MCF 10A (cell line): ENCODE data around the gene C2CD4C. TPM values are rescaled to one million over a fixed set of nuclear protein-coding genes. Genes with fewer than 3 reads are reported as not detected.
A peak's percentile ranks its signal among the peaks of the same experiment; 100 is the strongest.
"Not testable (repeated sequence)": the region's sequence is repeated elsewhere in the genome, so short reads cannot be mapped to it uniquely, and the experiment has no call there.

Experiments
- BruUV-seq: library from RNA; stranded (reverse); fragments of 400-500 nt; replicated peaks from 2 replicates; lab custom pipeline; 2021; lab: Mats Ljungman, UMichigan
- CTCF ChIA-PET: fragments of 300-600 bp; sonication (Branson Sonifier 250); formaldehyde crosslinking; extraction: SDS; loops from one replicate; lab custom pipeline; 2021; ENCODE audit warnings: antibody characterized with exemption, inconsistent platforms; lab: Yijun Ruan, JAX
- POLR2A ChIA-PET: fragments of 300-600, 350-650 bp; sonication (Branson Sonifier 250); formaldehyde crosslinking; extraction: SDS; loops from one replicate; lab custom pipeline; 2020; ENCODE audit warnings: antibody characterized with exemption, inconsistent platforms; lab: Yijun Ruan, JAX
- DNase-seq: peaks from one replicate; pipeline ENCODE4 v3.0.0-alpha.2; 2018; ENCODE audit not compliant: unreplicated experiment
- H3K27ac Mint-ChIP-seq: one replicate; pipeline ENCODE4 v1.8.0; 2022; ENCODE audit warnings: mild to moderate bottlenecking, low read depth, mixed read lengths; ENCODE audit not compliant: unreplicated experiment
- H3K27me3 Mint-ChIP-seq: one replicate; pipeline ENCODE4 v1.8.0; 2022; ENCODE audit warnings: mixed read lengths; ENCODE audit not compliant: insufficient read depth, unreplicated experiment
- H3K36me3 Mint-ChIP-seq: one replicate; pipeline ENCODE4 v1.8.0; 2022; ENCODE audit warnings: mild to moderate bottlenecking, moderate library complexity, mixed read lengths; ENCODE audit not compliant: insufficient read depth, unreplicated experiment
- H3K4me1 Mint-ChIP-seq: one replicate; pipeline ENCODE4 v1.8.0; 2022; ENCODE audit warnings: mixed read lengths; ENCODE audit not compliant: insufficient read depth, unreplicated experiment
- H3K4me3 Mint-ChIP-seq: one replicate; pipeline ENCODE4 v1.8.0; 2022; ENCODE audit warnings: mild to moderate bottlenecking, moderate library complexity, mixed read lengths; ENCODE audit not compliant: unreplicated experiment
- H3K9me3 Mint-ChIP-seq: one replicate; pipeline ENCODE4 v1.8.0; 2022; ENCODE audit warnings: mixed read lengths; ENCODE audit not compliant: unreplicated experiment
- intact Hi-C: fragments of 100-400 bp; cut with micrococcal nuclease; formaldehyde crosslinking; loops from 2 replicates; pipeline ENCODE4 v1.14.1; 2022
- total RNA-seq: library from RNA; stranded (reverse); gene quantifications from 2 replicates; pipeline ENCODE4 v1.2.3, GENCODE V29; 2022
- TF ChIP-seq, protein P1 (sequence below): fragments of 200-600 bp; IDR thresholded peaks from one replicate; pipeline ENCODE4 v1.8.0; 2022; ENCODE audit warnings: antibody characterized with exemption, mild to moderate bottlenecking; ENCODE audit not compliant: unreplicated experiment

Gene C2CD4C
- total RNA-seq, 1 experiment from 2014 or later: 0.49 TPM

DNA sequence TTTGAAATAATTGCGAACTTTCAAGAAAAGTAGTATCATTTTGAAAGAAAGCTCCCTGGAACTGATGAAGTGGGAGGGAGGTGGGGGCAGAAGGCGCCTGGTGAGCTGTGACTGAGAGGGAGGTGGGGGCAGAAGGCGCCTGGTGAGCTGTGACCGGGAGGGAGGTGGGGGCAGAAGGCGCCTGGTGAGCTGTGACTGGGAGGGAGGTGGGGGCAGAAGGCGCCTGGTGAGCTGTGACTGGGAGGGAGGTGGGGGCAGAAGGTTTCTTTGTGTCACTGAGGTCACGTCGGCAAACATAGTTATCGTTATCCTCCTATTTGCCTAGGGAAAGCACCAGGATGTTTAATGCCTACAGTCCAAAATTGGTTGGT lies 24.2 kb downstream of the C2CD4C start:
- TF ChIP-seq, protein P1, sequence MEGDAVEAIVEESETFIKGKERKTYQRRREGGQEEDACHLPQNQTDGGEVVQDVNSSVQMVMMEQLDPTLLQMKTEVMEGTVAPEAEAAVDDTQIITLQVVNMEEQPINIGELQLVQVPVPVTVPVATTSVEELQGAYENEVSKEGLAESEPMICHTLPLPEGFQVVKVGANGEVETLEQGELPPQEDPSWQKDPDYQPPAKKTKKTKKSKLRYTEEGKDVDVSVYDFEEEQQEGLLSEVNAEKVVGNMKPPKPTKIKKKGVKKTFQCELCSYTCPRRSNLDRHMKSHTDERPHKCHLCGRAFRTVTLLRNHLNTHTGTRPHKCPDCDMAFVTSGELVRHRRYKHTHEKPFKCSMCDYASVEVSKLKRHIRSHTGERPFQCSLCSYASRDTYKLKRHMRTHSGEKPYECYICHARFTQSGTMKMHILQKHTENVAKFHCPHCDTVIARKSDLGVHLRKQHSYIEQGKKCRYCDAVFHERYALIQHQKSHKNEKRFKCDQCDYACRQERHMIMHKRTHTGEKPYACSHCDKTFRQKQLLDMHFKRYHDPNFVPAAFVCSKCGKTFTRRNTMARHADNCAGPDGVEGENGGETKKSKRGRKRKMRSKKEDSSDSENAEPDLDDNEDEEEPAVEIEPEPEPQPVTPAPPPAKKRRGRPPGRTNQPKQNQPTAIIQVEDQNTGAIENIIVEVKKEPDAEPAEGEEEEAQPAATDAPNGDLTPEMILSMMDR: no peak
- no peak overlapping the region for H3K27ac Mint-ChIP-seq
- intact Hi-C loops: loop anchor here (10.0 kb wide), 1 partner anchor 120 kb away; the partner anchor contains the start of gene TPGS1
- peaks cover 22% of the 10 kb centered on the region for H3K4me1 Mint-ChIP-seq
- no peak for DNase-seq
- ChIA-PET POLR2A (no interaction called here), CTCF (no interaction called here)
- no peaks in the 10 kb centered on the region for H3K27me3 Mint-ChIP-seq
- H3K4me3 Mint-ChIP-seq: no peak overlapping the region
- BruUV-seq: no TSS peak
- H3K9me3 Mint-ChIP-seq: peaks cover 5% of the 10 kb centered on the region
- H3K36me3 Mint-ChIP-seq: no peaks in the 10 kb centered on the region

DNA sequence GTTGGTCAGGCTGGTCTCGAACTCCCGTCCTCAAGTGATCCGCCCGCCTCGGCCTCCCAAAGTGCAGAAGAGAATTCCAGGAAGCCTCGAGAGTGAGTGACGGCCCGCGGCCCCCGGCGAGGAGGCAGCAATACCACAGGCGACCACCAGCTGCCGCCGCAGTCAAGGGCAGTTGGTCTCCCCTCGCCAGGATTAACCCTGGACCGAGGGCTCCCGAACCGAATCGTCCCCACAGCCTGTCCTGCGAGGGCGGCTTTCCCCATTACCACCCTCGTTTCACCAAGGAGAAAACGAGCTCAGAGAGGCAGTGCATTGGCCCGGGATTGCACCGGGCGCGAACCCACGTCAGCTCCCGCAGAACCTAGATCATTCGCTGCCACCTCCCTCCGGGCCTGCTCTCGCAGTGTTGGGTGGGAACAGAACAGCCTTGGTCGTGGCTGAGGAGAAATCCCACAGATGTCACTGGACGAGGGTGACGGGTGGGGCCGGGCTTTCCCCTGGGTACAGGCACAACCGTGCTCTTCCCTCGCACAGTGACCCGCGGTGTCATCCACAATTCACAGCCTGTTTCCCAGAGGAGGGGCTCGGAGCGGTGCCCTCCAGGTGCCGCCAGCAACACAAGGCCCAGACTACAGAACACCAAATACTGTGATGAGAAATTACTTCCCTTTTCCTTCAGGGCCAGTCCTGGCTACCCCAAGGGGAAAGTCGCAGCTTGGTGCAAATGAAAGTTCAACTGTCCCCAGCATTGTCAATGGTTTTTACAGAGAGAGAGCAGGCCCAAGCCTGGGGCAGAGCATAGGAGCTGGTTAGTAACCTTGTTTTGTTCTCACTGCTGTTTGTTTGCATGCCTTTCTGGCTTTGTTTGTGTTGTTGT lies 24.8 kb downstream of the C2CD4C start:
- CTCF ChIA-PET: no interaction called here
- intact Hi-C loops: loop anchor here (10.0 kb wide), 1 partner anchor 121 kb away; the partner anchor contains the start of gene TPGS1
- H3K27ac Mint-ChIP-seq: no peak overlapping the region

DNA sequence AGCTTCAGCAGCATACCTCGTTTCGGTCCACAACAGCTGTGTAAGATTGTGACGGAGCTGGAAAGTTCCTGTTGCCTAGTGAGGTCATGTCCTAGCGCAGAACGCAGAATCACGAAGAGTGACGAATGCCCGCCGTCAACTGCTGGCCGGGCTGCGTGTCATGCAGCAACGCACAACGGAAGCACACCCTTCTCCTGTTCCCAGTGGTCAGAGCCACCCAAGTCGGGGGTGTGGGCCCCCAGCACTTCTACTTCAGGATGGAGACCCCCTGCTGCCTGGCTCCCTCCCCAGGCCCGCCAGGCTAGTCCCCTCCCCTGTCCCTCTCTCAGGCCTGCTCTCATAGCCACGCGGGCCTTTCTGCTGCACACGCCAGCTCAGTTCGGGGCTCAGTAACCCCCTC lies 25.9 kb downstream of the C2CD4C start:
- H3K4me3 Mint-ChIP-seq: no peak overlapping the region
- TSS peak; percentile 91 for BruUV-seq
- peak overlapping the region; percentile 75 for H3K27ac Mint-ChIP-seq
- TF ChIP-seq, protein P1: no peak
- H3K36me3 Mint-ChIP-seq: no peaks in the 10 kb centered on the region
- intact Hi-C loops: loop anchor here (10.0 kb wide), 1 partner anchor 122 kb away; the partner anchor contains the start of gene TPGS1
- ChIA-PET POLR2A (interaction anchor here (1.2 kb wide), 1 partner anchor 40 kb away, joined by 3 read pairs; no protein-coding TSS in a partner anchor), CTCF (no interaction called here)
- H3K9me3 Mint-ChIP-seq: peaks cover 5% of the 10 kb centered on the region
- no peak for DNase-seq
- H3K4me1 Mint-ChIP-seq: peaks cover 18% of the 10 kb centered on the region
- no peaks in the 10 kb centered on the region for H3K27me3 Mint-ChIP-seq

More for the DNA sequence above, 24.8 kb downstream of the C2CD4C start:
- no peak overlapping the region for H3K4me3 Mint-ChIP-seq
- H3K9me3 Mint-ChIP-seq: peaks cover 5% of the 10 kb centered on the region
- POLR2A ChIA-PET: no interaction called here
- peaks cover 22% of the 10 kb centered on the region for H3K4me1 Mint-ChIP-seq
- no peak for DNase-seq
- no TSS peak for BruUV-seq
- H3K36me3 Mint-ChIP-seq: no peaks in the 10 kb centered on the region
- TF ChIP-seq, protein P1: no peak
- no peaks in the 10 kb centered on the region for H3K27me3 Mint-ChIP-seq

DNA sequence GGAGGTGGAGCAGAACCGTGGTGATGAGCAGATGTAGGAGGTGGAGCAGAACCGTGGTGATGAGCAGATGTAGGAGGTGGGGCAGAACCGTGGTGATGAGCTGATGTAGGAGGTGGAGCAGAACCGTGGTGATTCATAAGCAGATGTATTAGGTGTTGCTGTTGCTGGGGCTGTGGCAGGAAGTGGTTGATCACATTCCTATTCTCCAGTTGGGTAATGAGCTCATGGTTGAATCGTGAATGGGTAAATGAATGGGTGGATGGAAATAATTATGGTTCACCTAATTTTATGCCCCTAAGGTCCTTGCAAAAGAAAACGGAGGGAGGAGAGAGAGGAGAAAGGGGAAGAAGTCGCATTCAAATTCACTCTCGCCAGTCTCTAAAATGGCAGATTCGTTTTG lies 26.4 kb downstream of the C2CD4C start:
- POLR2A ChIA-PET: interaction anchor here (1.2 kb wide), 1 partner anchor 40 kb away, joined by 3 read pairs; no protein-coding TSS in a partner anchor
- intact Hi-C loops: loop anchor here (10.0 kb wide), 1 partner anchor 122 kb away; the partner anchor contains the start of gene TPGS1
- Mint-ChIP-seq H3K4me1 (peaks cover 17% of the 10 kb centered on the region), H3K27ac (peak overlapping the region; percentile 75)
- H3K9me3 Mint-ChIP-seq, H3K4me3 Mint-ChIP-seq, BruUV-seq, CTCF ChIA-PET, H3K27me3 Mint-ChIP-seq, H3K36me3 Mint-ChIP-seq: not testable (repeated sequence)
- DNase-seq: peak; percentile 56

DNA sequence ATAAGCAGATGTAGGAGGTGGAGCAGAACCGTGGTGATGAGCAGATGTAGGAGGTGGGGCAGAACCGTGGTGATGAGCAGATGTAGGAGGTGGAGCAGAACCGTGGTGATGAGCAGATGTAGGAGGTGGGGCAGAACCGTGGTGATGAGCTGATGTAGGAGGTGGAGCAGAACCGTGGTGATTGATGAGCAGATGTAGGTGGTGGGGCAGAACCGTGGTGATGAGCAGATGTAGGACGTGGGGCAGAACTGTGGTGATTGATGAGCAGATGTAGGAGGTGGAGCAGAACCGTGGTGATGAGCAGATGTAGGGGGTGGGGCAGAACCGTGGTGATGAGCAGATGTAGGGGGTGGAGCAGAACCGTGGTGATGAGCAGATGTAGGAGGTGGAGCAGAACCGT lies 27.0 kb downstream of the C2CD4C start:
- intact Hi-C loops: loop anchor here (10.0 kb wide), 1 partner anchor 123 kb away; the partner anchor contains the start of gene TPGS1
- CTCF ChIA-PET, BruUV-seq: not testable (repeated sequence)

DNA sequence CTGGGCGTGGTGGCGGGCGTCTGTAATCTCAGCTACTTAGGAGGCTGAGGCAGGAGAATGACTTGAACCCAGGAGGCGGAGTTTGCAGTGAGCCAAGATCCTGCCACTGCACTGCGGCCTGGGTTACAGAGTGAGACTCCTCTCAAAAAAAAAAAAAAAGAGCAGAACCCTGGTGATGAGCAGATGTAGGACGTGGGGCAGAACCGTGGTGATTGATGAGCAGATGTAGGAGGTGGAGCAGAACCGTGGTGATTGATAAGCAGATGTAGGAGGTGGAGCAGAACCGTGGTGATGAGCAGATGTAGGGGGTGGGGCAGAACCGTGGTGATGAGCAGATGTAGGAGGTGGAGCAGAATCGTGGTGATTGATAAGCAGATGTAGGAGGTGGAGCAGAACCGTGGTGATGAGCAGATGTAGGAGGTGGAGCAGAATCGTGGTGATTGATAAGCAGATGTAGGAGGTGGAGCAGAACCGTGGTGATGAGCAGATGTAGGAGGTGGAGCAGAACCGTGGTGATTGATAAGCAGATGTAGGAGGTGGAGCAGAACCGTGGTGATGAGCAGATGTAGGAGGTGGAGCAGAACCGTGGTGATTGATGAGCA lies 28.2 kb downstream of the C2CD4C start:
- H3K27me3 Mint-ChIP-seq, H3K4me3 Mint-ChIP-seq, H3K27ac Mint-ChIP-seq, H3K9me3 Mint-ChIP-seq, CTCF ChIA-PET, DNase-seq, BruUV-seq, POLR2A ChIA-PET, H3K36me3 Mint-ChIP-seq: not testable (repeated sequence)
- peaks cover 13% of the 10 kb centered on the region for H3K4me1 Mint-ChIP-seq
- intact Hi-C loops: loop anchor here (10.0 kb wide), 1 partner anchor 124 kb away; the partner anchor contains the start of gene TPGS1

More for the DNA sequence above, 27.0 kb downstream of the C2CD4C start:
- H3K9me3 Mint-ChIP-seq, H3K27me3 Mint-ChIP-seq, H3K4me3 Mint-ChIP-seq, H3K36me3 Mint-ChIP-seq, H3K27ac Mint-ChIP-seq, DNase-seq: not testable (repeated sequence)
- POLR2A ChIA-PET: interaction anchor here (1.2 kb wide), 1 partner anchor 39 kb away, joined by 3 read pairs; no protein-coding TSS in a partner anchor
- H3K4me1 Mint-ChIP-seq: peaks cover 13% of the 10 kb centered on the region
